ENCODE data around the gene KIF15.
A peak's percentile ranks its signal among the peaks of the same experiment; 100 is the strongest.
"Not testable (repeated sequence)": the region's sequence is repeated elsewhere in the genome, so short reads cannot be mapped to it uniquely, and the experiment has no call there.

Gene KIF15

DNA sequence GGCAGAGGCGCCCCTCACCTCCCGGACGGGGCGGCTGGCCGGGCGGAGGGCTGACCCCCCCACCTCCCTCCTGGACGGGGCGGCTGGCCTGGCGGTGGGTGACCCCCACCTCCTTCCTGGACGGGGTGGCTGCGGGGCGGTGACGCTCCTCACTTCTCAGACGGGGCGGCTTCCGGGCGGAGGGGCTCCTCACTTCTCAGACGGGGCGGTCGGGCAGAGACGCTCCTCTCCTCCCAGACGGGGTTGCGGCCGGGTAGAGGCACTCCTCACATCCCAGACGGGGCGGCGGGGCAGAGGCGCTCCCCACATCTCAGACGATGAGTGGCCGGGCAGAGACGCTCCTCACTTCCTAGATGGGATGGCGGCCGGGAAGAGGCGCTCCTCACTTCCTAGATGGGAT, 59.6 kb downstream of the KIF15 start:
- DNase-seq = not testable (repeated sequence)

DNA sequence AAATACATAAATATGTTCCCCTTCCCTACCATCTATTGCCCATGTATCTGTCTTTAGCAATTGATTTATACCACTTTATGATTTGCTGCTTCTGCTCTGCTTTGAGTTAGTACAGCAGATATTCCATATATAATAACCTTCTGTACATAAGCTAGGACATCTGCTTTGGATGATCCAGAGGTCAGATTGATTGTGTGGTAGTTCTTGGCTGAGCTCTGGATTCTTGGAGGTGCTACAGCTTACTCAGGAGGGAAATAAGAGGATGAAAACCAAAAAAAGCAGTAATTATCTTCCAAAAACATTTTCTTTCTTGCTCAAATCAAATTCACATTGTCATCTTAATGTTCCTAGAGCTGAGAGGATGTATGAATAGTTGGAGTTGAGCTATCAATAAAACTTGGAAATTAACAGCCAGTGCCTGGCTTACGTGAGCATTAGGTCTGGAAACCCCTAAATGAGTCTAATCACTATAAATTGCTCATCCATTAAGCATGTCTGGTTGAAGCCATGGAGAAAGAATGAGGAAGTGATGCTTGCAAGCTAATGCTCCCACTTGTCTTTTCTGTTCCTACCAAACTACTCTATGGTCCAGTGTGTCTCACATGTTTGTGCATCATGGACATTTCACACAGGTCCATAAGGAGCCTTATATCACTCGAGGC, 63.8 kb downstream of the KIF15 start:
- DNase-seq = no peak

DNA sequence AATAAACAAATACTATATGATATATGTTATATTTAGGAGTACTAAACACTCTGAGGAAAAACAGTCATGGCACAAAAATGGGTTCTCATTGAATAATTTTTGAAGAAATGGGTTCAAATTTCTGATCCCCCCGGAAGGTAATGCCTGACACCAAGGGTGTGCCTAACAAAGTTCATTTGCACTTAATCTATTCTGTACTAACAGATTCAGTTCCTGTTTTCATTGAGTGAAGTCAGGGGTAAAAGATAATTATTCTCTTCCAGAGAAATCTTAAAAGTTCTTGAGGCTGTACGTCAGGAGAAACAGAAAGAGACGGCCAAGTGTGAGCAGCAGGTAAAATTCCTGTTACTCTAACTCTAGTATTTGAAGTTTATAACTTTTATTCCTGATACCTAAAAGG, 65.6 kb downstream of the KIF15 start:
- no peak for DNase-seq

DNA sequence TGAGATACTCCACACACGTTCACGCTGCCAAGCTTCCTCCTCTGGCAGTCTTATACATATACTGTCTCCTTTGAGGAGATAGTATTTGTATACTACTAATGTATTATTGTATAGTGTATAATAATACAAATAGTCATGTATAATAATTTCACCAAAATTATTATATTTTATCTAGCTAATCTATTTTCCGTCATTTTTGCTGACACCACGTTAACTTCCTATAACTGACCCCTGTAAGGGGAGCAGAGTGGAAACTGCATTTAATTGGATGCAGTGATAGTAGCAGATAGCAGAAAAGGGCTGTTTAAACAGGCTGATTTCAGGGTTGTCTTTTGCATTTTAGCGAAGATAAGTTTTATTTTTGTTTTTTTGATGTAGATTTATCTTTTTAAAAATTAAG, 69.6 kb downstream of the KIF15 start:
- DNase-seq = no peak

DNA sequence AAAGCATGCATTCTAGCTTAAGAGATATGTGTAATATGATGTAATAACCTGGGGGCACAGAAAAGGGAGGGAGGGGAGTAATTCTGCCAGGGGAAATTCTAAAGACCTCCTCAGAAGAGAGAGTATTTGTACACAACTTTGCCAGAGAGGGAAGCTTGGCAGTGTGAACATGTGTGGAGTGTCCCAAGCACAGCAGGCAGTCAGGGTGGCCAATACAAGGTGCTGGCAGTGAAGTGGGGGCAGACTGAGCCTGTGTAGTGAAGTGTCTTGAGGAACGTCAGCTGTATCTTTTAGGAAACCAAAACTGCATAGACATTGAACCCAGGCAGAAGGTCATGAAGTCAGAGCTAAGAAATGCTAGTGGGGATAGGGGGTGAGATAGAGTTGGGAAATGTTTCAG, 70.4 kb downstream of the KIF15 start:
- DNase-seq = no peak

DNA sequence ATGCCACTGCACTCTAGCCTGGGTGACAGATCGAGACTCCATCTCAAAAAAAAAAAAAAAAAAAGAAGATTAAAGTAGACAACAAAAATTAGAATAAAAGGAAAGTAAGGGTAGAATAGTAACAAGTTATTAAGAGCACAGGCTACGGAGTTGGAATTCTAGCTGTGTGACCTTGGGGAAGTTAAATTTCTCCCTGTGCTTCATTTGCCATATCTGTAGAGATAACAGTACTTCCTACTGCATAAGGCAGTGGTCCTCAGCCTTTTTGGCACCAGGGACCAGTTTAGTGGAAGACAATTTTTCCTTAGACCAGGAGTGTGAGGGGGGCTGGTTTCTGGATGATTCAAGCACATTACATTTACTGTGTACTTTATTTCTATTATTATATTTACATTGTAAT, 71.4 kb downstream of the KIF15 start:
- no peak for DNase-seq

DNA sequence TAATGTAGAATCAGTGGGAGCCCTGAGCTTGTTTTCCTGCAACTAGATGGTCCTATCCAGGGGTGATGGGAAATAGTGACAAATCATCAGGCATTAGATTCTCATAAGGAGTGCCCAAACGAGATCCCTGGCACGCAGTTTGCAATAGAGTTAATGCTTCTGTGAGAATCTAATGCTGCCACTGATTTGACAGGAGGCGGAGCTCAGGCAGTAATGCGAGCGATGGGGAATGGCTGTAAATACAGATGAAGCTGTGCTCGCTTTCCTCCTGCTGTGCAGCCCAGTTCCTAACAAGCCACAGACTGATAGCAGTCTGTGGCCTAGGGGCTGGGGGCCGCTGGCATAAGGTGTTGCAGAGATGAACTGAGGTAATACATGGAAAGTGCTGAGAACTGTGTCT, 71.8 kb downstream of the KIF15 start:
- no peak for DNase-seq

DNA sequence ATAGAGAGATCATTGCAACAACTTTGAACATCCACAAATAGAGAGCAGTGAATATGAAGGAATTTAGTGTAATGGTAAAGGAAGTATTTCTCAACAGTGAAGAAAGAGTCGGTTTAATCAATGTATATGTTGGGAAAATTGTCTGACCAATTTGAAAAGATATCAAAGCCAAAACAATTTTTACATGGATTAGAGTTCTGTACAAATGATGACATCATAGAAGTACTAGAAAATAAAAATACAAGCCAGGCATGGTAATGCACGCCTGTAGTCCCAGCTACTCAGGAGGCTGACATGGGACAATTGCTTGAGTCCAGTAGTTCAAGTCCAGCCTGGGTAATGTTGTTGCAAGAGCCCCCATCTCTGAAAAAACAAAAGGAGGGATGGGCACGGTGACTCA, 74.1 kb downstream of the KIF15 start:
- DNase-seq = no peak

DNA sequence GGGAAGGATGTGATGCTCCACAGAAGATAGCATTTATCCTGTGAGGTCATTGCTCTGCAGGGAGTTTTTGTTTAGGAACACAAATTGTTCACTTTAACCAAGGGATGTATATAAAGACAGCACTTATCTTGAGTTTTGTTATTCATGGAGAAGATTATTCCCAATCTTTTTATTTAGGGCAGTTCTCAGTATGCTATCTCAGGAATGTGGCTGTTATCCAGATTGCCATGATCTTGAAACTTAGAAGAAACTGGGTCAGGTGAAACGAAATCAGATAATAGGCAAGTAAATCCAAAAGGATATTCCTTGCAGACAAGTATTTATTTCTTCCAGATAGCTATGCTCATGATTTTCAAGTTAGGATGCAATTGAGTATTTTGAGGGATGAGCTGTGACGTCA, 80.8 kb downstream of the KIF15 start:
- DNase-seq = no peak

DNA sequence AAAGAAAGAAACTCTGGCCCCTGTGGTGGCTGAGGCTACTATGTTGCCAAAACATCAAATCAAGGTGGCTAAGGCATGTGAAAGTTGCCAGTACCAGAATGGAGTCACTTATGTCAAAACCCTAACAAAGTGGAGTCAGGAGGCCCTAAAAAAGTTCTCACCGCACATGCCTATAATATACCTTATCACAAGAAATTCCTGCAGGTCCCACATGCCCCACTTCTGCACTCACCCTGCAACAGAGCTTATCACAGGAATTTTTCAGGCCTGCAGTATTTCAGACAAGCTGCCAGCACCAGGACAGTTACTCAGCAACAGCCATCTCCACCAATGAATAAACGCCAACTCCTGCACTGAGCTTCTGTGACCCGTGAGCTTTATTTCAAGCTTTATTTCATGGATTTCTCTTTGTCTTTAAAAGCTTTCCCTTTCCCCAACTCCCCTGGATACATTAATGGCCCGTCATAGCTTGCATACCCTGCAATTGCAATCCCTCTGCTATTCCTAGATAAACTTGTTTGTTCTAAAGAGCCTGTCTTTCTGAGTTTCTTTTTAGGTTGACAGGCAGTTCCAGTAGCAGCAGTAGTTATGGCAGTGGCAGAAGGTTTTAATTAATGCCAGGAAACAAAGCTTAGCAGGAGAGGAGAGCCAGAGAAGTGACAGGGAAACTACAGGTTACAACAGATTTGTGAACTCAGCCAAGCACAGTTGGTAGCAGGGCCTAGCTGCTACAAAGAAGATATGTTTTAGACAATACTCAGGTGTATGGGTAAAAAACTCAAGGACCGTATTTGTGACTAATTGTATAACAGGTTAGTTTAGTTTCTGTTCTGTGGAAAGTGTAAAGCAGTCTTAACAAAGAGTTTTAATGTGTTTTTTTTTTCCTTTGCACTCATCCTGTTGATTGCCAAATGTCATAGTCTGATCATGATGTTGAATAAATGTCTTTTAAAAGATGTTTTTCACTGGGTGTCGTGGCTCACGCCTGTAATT, 84.2 kb downstream of the KIF15 start:
- no peak for DNase-seq

DNA sequence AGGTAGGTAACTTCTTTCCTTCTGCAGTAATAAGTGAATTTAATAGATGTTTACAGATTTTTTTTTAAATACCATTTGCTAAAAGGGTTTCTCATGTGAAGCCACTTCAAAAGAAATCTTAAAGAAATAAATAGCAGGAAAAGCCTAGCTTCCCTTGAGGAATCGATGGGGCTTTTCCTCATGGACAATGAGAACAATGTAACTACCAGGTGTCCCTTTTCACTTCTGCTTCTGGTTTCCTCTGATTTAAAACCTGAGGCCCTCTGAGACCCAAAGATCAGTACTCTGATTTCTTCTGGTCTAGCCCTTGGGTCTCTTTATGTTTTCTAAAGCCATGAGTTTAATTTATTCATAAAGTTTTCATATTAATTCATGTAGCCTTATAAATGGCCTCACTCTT, 87.0 kb downstream of the KIF15 start:
- no peak for DNase-seq

DNA sequence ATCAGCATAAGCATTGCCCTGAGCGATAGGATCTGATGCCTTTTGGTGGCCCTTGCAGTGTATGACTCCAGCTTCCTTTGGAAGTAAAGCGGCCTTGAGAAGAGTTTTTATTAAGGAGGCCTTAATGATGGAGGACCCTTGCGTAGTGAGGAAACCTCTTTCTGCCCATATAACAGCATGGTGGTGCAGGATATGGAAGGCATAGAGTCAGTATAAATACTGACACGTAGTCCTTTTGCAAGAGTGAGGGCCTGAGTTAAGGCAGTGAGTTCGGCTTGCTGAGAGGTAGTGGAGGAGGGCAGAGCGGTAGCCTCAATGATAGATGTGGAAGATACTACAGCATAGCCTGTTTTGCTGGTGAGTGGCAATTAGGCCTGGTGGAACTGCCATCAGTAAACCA, 95.1 kb downstream of the KIF15 start:
- not testable (repeated sequence) for DNase-seq

DNA sequence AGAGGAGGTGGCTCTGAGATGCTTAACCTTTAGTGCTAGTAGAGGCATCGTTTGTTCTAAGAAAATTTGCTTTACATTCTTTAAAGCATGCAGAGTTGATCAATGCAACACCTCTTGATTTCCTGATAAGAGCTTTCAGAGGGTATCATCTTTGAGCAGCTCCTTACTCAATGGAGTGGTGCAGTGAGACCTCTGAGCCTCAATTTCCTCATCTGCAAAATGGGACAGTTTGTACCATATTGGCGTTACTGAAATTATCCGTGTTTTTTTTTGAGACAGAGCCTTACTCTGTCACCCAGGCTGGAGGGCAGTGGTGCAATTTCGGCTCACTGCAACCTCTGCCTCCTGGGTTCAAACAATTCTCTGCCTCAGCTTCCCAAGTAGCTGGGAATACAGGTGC, 98.5 kb downstream of the KIF15 start:
- DNase-seq = no peak

DNA sequence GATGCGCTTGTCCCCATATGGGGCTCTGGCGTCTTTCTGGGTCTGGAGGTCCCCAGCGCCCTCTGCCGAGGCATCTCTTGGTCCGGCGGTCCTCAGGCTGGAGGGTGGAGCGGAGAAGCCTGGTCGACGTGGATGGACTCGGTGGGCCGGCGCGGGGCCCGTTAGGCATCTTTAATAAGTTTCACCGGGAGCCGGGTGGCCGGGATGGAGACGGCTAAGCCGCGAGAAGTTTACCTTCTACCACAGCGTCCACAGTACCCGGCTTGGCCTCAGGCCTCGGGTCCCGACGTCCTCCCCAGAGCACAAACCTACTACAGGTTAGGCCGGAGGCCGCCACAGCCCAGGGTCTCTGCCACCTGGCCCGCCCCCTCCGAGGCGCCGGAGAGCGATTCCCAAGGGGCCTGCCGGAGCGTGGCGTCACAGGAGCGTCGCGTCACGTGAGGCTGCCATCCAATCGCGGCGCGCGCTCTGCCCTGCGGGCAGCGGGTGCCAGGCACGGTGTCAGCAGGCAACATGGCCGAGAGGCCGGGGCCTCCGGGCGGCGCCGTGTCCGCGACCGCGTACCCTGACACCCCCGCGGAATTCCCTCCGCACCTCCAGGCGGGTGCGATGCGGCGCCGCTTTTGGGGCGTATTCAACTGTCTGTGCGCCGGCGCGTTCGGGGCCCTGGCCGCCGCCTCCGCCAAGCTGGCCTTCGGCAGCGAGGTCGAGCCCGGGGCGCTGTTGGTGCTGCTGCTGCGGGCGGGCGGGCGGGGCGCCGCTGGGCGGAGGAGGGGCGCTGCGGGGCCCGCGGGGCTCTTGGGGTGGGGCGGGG, 100.0 kb downstream of the KIF15 start, which contains the start of gene TMEM42:
TSS of gene TMEM42 (plus strand) at position 501 of the 814 bp plus-strand sequence. CDS start at position 514, 13 bp downstream.
- DNase-seq = peak; percentile 81

DNA sequence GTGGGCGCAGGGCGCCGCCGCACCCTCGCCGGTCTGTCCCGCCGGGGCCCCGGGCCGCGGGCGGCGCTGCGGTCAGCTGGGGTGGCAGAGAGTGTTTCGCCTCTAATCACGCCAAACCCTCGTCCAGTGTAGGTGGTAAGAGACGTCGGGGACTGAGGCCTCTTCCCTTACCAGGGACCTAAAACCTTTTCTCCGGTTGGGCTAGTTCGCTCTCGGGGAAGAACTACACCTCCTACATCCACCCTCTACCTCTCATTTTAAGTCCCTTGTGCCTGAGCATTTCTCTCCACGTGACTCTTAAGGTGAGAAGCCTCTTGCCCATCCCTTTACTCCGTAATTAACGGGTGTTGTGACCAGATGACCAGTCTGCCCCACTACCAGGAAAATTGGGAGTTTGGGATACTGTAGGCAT, 100.6 kb downstream of the KIF15 start:
- DNase-seq = no peak

DNA sequence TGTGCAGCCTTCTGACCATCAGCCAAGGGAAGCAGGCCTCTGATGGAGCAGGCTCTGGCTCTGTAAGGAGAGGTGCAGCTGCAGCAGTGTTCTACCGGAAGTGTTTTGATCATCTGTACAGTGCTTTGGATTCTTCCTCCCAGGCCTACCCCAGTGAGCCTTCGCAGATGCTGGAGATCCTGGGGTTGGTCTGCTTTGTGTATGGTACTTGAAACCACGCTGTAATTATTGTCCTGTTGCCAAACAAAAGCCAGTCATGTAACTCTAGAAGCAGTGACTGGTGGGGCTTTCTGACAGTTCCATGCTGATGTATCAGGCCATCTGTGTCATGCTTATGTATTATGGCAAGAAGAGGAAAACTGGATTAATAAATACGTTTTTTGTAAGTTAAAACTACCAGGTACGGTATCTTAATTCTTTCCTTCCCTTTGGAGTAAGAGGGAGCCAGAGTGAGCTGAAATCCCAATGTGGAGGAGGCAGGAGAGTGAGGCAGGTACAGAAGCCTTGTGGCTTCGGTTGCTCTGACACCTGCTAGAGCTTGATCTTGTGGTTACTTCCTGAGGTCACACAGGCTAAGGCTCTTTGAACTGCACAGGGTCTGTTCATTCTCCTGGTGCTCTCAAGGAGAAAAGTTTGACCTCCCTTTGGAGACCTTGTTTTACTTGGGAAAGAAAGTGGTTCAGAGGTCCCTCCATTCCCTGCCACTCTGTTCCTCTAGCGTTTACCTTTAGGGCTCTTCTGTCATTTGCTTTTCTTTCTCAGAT, 103.9 kb downstream of the KIF15 start:
- no peak for DNase-seq

DNA sequence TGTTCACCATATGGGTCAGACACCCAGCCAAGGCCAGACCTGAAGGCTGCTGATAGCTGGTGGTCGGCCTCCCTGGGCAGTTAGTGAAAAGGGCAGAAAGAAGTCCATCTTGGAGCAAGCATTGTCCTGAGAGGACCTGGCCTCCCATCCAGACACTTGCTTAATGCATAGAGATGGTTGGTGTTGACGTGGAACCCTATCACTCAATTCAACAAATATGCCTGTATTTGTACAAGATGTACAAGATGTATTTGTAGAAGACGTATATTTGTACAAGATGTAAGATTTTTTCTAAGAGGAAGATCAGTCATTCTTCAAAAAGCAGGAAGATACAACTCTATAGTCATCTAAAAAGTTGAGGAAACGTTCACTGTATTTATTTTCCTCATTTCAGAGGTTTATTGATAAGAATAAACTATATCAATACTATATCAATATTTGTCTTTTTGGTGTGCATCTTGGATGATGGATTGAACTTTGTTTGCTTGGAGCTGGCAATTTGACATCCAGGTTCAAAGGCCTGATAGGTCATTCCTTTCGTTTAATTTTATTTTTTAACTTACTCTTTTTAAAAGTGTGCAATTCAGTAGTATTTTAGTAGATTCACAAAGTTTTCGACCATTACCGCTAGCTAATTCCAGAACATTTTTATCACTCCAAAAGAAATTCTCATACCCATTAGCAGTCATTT, 106.0 kb downstream of the KIF15 start:
- DNase-seq = no peak

DNA sequence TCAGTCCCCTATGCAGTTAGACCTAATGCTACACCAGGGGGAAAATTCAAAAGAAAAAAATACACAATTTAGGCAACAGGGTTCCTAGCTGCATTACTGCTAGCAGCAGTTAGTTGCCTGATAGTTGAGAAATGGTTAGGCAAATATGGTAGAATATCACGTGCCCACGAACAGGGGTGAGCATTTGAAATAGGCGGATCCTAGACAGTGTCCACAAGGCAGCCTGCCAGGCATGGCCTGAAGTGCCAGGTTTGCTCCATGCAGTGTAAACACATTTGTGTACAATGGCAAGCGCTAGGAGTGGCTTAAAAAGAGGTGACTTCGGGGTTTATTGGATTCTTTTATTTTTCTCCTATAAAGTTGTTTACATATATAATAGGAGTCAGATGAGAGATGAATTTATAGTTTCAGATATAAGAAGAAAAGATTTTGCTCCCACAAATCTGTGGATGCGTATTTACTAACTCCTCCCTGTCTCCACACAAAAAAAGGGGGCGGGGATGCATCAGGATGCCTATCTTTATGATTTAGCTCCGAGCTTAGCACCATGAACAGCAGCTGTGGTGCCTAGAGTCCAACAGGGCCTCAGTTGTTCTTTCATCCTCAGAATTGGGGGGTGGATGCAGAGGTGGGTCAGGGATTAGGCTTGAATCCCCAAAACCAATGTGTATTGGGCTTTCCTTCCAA, 108.9 kb downstream of the KIF15 start:
- no peak for DNase-seq

DNA sequence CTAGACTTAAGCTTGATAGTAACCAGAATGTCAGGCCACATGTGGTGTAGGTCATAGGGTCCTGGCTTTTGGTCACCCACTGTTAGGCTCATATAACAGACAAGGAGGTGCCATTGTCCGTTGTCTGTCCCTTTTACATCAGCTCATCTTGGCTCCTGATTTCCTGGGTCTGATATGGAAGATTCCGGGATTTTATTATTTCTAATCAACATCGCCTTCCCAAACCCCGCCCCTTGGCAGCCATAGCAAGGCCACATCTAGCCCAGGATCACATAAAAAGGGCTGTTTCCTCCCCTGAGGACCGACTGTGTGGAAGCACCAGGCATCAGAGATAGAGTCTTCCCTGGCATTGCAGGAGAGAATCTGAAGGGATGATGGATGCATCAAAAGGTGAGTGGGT, 112.7 kb downstream of the KIF15 start, which contains the start of gene TGM4:
TSS of gene TGM4 (plus strand) at position 301 of the 400 bp plus-strand sequence. CDS start at position 372, 71 bp downstream.
- DNase-seq = no peak

DNA sequence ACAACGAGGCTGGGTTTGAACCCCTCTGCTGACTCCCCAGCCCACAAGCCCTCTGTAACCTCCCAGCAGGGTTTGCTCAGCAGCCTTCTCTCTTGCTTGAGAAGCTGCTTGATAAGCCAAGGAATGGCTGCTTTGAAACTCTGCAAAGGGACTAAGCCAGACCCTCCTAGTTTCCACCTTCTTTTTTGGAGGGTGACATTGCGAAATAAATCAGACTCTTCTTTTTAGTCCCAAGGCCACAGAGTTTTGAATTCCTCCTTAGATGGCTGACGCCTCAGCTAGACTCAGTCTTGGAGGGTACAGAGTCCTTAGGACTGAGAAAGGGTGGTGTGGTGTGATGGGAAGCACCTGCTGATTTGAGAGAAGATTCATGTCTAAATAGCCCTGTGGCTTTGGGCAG, 114.0 kb downstream of the KIF15 start:
- DNase-seq = no peak

DNA sequence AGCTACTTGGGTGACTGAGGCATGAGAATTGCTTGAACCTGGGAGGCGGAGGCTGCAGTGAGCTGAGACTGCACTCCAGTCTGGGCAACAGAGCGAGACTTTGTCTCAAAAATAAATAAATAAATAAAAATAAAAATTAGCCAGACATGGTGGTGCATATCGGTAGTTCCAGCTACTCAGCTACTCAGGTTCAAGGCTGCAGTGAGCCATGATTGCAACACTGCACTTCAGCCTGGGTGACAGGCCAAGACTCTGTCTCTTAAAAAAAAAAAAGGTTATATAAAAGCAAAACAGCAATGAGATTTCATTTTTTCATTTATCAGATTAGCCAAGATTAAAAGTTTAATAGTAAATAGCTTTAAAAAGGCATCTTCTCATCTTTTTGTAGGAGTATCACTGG, 115.7 kb downstream of the KIF15 start:
- DNase-seq = no peak
